Muscle layer of duodenum (tissue), 2 donors: ENCODE data around the gene FOXO1.

Source experiments
- H3K27ac ChIP-seq: one replicate; pipeline ENCODE4 v1.7.0; 2013; ENCODE audit warnings: mild to moderate bottlenecking, low read length
- H3K27me3 ChIP-seq: one replicate; pipeline ENCODE4 v1.7.0; 2013; ENCODE audit warnings: low read depth, mild to moderate bottlenecking, control low read depth, low read length
- H3K36me3 ChIP-seq, 2 donors: one replicate each; pipeline ENCODE4 v1.7.0; 2013; ENCODE audit warnings: low read length in 2 of 2, control low read depth in 1 of 2, mild to moderate bottlenecking in 1 of 2; ENCODE audit not compliant: insufficient read depth in 2 of 2, control insufficient read depth in 1 of 2
- H3K4me1 ChIP-seq, 2 donors: one replicate each; pipeline ENCODE4 v1.7.0; 2013; ENCODE audit warnings: low read length in 2 of 2, mild to moderate bottlenecking in 2 of 2, control low read depth in 1 of 2, moderate library complexity in 1 of 2; ENCODE audit not compliant: insufficient read depth in 2 of 2, control insufficient read depth in 1 of 2
- H3K4me3 ChIP-seq, 2 donors: one replicate each; pipeline ENCODE4 v1.7.0; 2013; ENCODE audit warnings: low read length in 2 of 2, low read depth in 1 of 2, mild to moderate bottlenecking in 1 of 2
- H3K9me3 ChIP-seq, 2 donors: one replicate each; pipeline ENCODE4 v1.7.0; 2013; ENCODE audit warnings: low read length in 2 of 2, control low read depth in 1 of 2, mild to moderate bottlenecking in 1 of 2; ENCODE audit not compliant: control insufficient read depth in 1 of 2
- donor health status: healthy.

The FOXO1 gene

DNA sequence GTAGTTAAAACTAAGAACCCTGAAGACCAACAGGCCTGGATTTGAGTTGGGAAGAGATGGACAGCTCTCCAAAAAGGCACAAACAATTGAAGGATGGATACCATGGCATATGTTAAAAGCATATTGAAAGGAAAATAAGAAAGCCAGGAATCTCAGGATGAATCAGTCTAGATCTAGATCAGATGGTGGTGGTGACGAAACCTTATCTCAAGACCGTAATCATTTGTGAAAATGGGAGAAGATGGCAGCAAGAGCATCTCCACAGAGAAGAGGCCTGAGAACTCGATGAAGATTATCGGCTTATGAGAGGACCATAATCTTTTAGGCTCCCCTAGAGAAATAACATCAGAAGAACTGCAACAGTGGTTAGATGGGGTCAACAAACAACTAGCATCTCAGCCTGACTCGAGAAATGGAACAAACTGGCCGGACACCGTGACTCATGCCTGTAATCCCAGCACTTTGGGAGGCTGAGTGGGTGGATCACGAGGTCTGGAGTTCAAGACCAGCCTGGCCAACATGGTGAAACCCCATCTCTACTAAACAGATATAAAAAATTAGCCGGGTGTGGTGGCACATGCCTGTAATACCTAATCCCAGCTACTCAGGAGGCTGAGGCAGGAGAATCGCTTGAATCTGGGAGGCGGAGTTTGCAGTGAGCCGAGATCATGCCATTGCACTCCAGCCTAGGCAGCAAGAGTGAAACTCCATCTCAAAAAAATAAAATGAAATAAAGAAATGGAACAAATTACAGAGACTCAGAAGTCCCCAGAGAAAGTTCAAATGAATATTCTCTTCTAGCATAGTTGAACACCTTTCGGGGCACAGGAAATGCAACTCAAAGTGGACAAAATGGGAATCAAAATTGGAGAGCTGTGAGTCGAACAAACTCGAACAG lies 47.6 kb downstream of the FOXO1 start:
- Histone ChIP-seq H3K4me3 (no peak overlapping the region), H3K27me3 (no peaks in the 10 kb centered on the region), H3K9me3 (no peaks in the 10 kb centered on the region), H3K36me3 (no peaks in the 10 kb centered on the region), H3K27ac (no peak overlapping the region), H3K4me1 (peaks cover 0 to 23% of the 10 kb centered on the region in 2 donors)

DNA sequence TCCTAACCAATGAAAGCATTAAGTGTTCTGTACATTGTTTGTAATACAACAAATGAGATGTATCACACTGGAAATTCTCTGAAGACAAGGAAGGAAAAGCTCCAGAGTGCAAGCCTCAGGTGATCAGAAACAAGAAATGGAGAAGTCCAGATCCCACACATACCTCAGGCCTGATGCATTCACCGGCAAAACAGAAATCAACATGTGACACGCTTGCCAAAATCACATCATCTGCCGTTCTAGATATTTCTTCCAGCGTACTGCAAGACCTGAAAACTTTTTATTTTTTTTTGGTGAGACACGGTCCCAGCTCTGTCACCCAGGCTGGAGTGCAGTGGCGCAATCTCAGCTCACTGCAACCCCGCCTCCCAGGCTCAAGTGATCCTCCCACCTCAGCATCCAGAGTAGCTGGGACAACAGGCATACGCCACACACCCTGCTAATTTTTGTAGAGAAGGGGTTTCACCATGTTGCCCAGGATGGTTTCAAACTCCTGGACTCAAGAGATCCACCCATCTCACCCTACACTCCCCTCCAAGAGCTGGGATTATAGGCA lies 48.6 kb downstream of the FOXO1 start:
- H3K4me1 ChIP-seq: peaks cover 0 to 28% of the 10 kb centered on the region in 2 donors
- H3K4me3 ChIP-seq: no peak overlapping the region
- H3K9me3 ChIP-seq: no peaks in the 10 kb centered on the region
- H3K27me3 ChIP-seq: no peaks in the 10 kb centered on the region
- H3K36me3 ChIP-seq: no peaks in the 10 kb centered on the region
- no peak overlapping the region for H3K27ac ChIP-seq

GRCh38 chr13:40615619-40616018 lies 50.8 kb downstream of the FOXO1 start:
- no peaks in the 10 kb centered on the region for H3K9me3 ChIP-seq
- H3K4me1 ChIP-seq: peaks cover 0 to 21% of the 10 kb centered on the region in 2 donors
- no peak overlapping the region for H3K4me3 ChIP-seq
- H3K27me3 ChIP-seq: no peaks in the 10 kb centered on the region
- no peak overlapping the region for H3K27ac ChIP-seq
- H3K36me3 ChIP-seq: no peaks in the 10 kb centered on the region

DNA sequence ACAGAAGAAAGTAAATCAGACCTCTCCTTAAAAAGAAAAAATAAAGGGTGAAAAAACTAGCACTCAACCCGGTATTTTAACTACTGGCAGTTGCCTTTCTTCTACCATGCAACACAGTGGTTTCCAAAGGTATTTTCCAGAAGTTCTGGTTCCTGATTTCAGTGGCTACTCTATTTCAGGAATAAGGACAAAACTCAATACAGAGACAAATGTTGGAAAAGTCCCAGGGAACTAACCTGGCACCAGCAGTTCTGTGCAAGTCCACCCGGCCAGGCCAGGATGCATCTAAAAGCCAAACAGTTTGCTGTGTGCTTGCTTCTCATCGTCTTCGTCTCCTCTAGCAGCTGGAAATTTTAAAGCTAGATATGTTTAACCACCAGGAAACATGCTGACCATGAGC lies 52.5 kb downstream of the FOXO1 start:
- Histone ChIP-seq H3K4me1 (peaks cover 0 to 21% of the 10 kb centered on the region in 2 donors), H3K27me3 (no peaks in the 10 kb centered on the region), H3K4me3 (no peak overlapping the region), H3K27ac (no peak overlapping the region), H3K36me3 (no peaks in the 10 kb centered on the region), H3K9me3 (no peaks in the 10 kb centered on the region)

GRCh38 chr13:40613192-40613818 lies 53.1 kb downstream of the FOXO1 start:
- Histone ChIP-seq H3K27ac (no peak overlapping the region), H3K9me3 (no peaks in the 10 kb centered on the region), H3K36me3 (no peaks in the 10 kb centered on the region), H3K4me1 (peaks cover 0 to 21% of the 10 kb centered on the region in 2 donors), H3K4me3 (no peak overlapping the region), H3K27me3 (no peaks in the 10 kb centered on the region)

DNA sequence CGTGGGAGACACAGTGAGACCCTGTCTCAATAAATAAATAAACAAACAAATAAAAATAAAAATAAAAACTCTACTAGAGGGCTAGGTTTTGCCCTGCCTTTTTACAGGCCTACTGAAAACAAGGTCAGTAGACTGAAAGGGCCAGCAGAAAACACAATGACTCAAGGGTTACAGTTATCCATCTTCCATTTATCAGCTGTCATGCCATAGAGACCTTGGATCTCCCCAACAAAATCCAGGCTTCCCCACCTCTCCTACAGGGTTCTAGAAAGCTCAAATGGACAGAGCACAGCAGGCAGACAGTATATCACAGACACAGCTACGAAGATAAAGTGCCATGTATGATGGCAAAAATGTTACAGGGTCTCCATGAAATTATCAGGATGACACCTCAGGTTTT lies 54.4 kb downstream of the FOXO1 start:
- Histone ChIP-seq H3K4me1 (peaks cover 0 to 21% of the 10 kb centered on the region in 2 donors), H3K9me3 (no peaks in the 10 kb centered on the region), H3K27me3 (no peaks in the 10 kb centered on the region), H3K4me3 (no peak overlapping the region), H3K27ac (no peak overlapping the region), H3K36me3 (no peaks in the 10 kb centered on the region)

DNA sequence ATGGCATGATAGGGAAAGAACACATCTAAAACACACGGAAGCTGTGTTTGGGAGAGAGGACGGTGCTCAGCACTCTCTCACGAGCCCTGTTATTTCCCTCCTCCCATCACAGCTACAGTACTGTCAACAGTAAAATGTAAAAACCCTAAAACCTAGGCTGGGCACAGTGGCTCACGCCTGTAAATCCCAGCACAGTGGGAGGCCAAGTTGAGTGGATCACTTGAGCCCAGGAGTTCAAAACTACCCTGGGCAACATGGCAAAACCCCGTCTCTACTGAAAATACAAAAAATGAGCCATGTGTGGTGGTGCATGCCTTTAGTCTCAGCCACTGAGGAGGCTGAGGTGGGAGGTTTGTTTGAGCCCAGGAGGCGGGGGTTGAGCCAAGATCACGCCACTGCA lies 54.8 kb downstream of the FOXO1 start:
- H3K4me3 ChIP-seq: no peak overlapping the region
- no peaks in the 10 kb centered on the region for H3K9me3 ChIP-seq
- H3K27ac ChIP-seq: no peak overlapping the region
- no peaks in the 10 kb centered on the region for H3K27me3 ChIP-seq
- H3K36me3 ChIP-seq: no peaks in the 10 kb centered on the region
- H3K4me1 ChIP-seq: peaks cover 0 to 21% of the 10 kb centered on the region in 2 donors

- Histone ChIP-seq H3K4me3 (no peak overlapping the region), H3K27me3 (no peaks in the 10 kb centered on the region), H3K9me3 (no peaks in the 10 kb centered on the region), H3K36me3 (no peaks in the 10 kb centered on the region), H3K4me1 (peaks cover 0 to 17% of the 10 kb centered on the region in 2 donors), H3K27ac (no peak overlapping the region)
These were observed 55.4 kb downstream of the FOXO1 start for GRCh38 chr13:40611004-40611403.

- no peak overlapping the region for H3K27ac ChIP-seq
- no peak overlapping the region for H3K4me3 ChIP-seq
- peaks cover 0 to 15% of the 10 kb centered on the region in 2 donors for H3K4me1 ChIP-seq
- no peaks in the 10 kb centered on the region for H3K9me3 ChIP-seq
- H3K36me3 ChIP-seq: no peaks in the 10 kb centered on the region
- H3K27me3 ChIP-seq: no peaks in the 10 kb centered on the region
These were observed 56.3 kb downstream of the FOXO1 start for GRCh38 chr13:40609972-40610726.

DNA sequence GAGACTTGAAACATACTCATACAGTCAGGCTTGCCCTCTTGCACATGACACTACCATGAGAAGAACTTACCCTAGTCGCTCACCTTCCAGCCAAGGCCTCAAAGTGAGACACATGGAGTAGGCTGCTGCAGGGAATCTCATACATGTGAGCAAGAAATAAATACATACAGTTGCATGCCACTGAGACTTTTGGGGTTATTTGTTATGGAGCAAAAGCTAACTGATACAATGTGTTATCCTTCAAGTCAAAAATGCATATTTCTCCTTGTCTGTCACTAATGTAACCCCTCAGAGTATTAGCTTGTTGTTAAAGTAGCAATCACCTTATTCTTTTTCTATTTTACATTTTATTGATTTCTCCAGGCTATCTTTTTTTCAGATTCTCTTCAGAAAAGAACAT lies 58.1 kb downstream of the FOXO1 start:
- Histone ChIP-seq H3K4me3 (no peak overlapping the region), H3K9me3 (no peaks in the 10 kb centered on the region), H3K27ac (no peak overlapping the region), H3K4me1 (peaks cover 0 to 4% of the 10 kb centered on the region in 2 donors), H3K36me3 (no peaks in the 10 kb centered on the region), H3K27me3 (no peaks in the 10 kb centered on the region)

DNA sequence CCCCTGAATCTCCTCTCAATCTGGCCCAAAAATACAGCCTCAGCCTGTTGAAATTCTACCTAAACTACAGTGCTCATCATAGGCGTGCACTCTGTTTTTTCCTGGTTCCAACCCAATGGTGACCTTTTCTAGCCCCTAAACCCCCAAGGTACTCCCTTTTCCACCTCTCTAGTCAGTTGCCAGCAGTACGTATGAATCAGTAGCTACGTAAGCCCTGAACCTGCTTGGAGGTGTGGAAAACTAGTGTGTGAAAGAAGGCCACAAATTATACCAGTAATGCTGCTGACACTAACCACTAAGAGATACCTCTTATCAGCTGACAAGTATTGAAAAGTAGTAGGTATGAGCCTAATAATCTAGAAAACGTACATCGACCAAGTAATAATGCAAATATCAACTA lies 60.9 kb downstream of the FOXO1 start:
- Histone ChIP-seq H3K4me3 (no peak overlapping the region), H3K27ac (no peak overlapping the region), H3K9me3 (no peaks in the 10 kb centered on the region), H3K4me1 (peaks cover 0 to 9% of the 10 kb centered on the region in 2 donors), H3K36me3 (no peaks in the 10 kb centered on the region), H3K27me3 (no peaks in the 10 kb centered on the region)
